ENCODE measurements around the gene DVL2.

Gene DVL2

DNA sequence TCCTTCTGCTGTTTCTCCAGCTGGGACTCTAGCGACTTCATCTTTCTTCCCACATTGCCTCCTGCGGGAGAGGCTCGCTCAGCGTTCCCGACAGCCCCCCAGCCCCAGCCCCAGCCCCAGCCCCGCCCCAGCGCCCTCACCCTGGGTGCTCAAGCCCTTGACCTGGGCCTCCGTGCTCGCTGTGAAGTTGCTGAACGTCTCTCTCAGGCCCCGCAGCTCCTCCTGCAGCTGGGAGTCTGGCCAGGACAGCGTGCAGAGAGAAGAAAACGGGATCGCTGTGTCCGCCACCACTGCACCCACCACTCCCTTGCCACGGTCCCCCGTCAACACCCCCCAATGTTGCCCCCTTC, 57.5 kb downstream of the DVL2 start:
- Histone ChIP-seq H3K36me3 (no peaks in the 10 kb centered on the region), H3K27ac (no peak overlapping the region), H3K9me3 (no peaks in the 10 kb centered on the region), H4K20me1 (no peaks in the 10 kb centered on the region), H3K27me3 (no peaks in the 10 kb centered on the region), H3K4me3 (peak overlapping the region; percentile 70), H3K9ac (peak overlapping the region; percentile 82; the same call in 1 of the 2 replicates), H3K4me1 (peaks cover 34% of the 10 kb centered on the region), H3K4me2 (peak overlapping the region; percentile 100)
- no peak for TF ChIP-seq Cebpa-rat (IDR thresholded peaks at IDR 0.05)

DNA sequence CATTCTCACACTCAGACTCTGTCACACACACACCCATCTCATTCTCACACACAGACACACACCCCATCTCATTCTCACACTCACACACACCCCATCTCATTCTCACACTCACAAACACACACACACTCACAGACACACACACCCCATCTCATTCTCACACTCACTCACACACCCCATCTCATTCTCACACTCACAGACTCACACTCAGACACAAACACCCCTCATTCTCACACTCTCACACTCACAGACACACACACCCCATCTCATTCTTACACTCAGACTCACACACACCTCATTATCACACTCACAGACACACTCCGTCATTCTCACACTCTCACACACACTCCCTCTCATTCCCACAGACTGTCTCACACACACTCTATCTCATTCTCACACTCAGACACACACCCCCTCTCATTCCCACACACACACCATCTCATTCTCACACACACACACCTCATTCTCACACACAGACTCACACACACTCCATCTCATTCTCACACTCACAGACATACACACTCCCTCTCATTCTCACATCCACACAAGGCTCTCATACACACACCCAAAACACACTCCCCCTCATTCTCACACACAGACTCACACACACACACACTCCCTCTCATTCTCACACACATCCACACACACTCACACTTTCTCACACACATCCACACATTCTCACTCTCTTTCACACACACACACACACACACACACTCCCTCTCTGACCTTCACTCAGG, 58.0 kb downstream of the DVL2 start:
- no peaks in the 10 kb centered on the region for H4K20me1 ChIP-seq
- no peaks in the 10 kb centered on the region for H3K9me3 ChIP-seq
- H3K4me1 ChIP-seq, result peaks cover 34% of the 10 kb centered on the region
- H3K9ac ChIP-seq, result no peak overlapping the region
- H3K27ac ChIP-seq, result no peak overlapping the region
- H3K4me2 ChIP-seq, result peak overlapping the region; percentile 100; the same call in 1 of the 2 replicates
- H3K4me3 ChIP-seq, result no peak overlapping the region
- no peaks in the 10 kb centered on the region for H3K27me3 ChIP-seq
- no peaks in the 10 kb centered on the region for H3K36me3 ChIP-seq
- no peak for TF ChIP-seq Cebpa-rat (IDR thresholded peaks at IDR 0.05)
